HG02884 (cell line): ENCODE results near the gene LPP.

Source experiments
- ATAC-seq: cut with Tn5 transposase; IDR thresholded peaks from one replicate; pipeline ENCODE4 v1.9.1; 2021; ENCODE audit warnings: mild to moderate bottlenecking, moderate library complexity; ENCODE audit not compliant: unreplicated experiment

Gene LPP

GRCh38 chr3:188219147-188219546 lies 65.2 kb downstream of the LPP start:
- no peak for ATAC-seq

GRCh38 chr3:188220097-188220788 lies 66.3 kb downstream of the LPP start:
- no peak for ATAC-seq

GRCh38 chr3:188220988-188221818 lies 67.2 kb downstream of the LPP start:
- ATAC-seq = no peak

GRCh38 chr3:188223936-188224335 lies 70.0 kb downstream of the LPP start:
- ATAC-seq = no peak

- no peak for ATAC-seq
These were observed 73.5 kb downstream of the LPP start for GRCh38 chr3:188227442-188227841.

GRCh38 chr3:188229177-188229576 lies 75.2 kb downstream of the LPP start:
- ATAC-seq = no peak

GRCh38 chr3:188229726-188230125 lies 75.8 kb downstream of the LPP start:
- no peak for ATAC-seq

- ATAC-seq = no peak
These were observed 77.0 kb downstream of the LPP start for GRCh38 chr3:188230962-188231361.

GRCh38 chr3:188231456-188231855 lies 77.5 kb downstream of the LPP start:
- no peak for ATAC-seq

- ATAC-seq = no peak
These were observed 78.7 kb downstream of the LPP start for GRCh38 chr3:188232656-188233055.

- no peak for ATAC-seq
These were observed 79.4 kb downstream of the LPP start for GRCh38 chr3:188233320-188233719.

- ATAC-seq = no peak
These were observed 80.2 kb downstream of the LPP start for GRCh38 chr3:188234132-188234531.

- ATAC-seq = peak; percentile 62
These were observed 82.3 kb downstream of the LPP start for GRCh38 chr3:188236271-188236670.

GRCh38 chr3:188239035-188239434 lies 85.1 kb downstream of the LPP start:
- no peak for ATAC-seq

GRCh38 chr3:188239577-188239976 lies 85.6 kb downstream of the LPP start:
- ATAC-seq = no peak

GRCh38 chr3:188240189-188240981 lies 86.4 kb downstream of the LPP start:
- no peak for ATAC-seq

GRCh38 chr3:188241072-188241471 lies 87.1 kb downstream of the LPP start:
- no peak for ATAC-seq

GRCh38 chr3:188241883-188242282 lies 87.9 kb downstream of the LPP start:
- no peak for ATAC-seq

GRCh38 chr3:188242436-188243123 lies 88.6 kb downstream of the LPP start:
- no peak for ATAC-seq

- no peak for ATAC-seq
These were observed 89.3 kb downstream of the LPP start for GRCh38 chr3:188243124-188243795.
